HG03439 (cell line): ENCODE results near the gene ANKRD23.
"Not testable (repeated sequence)": the region's sequence is repeated elsewhere in the genome, so short reads cannot be mapped to it uniquely, and the experiment has no call there.

ENCODE experiments used
- ATAC-seq: cut with Tn5 transposase; IDR thresholded peaks from one replicate; pipeline ENCODE4 v1.9.1; 2021; ENCODE audit warnings: mild to moderate bottlenecking, moderate library complexity; ENCODE audit not compliant: unreplicated experiment

The ANKRD23 gene

GRCh38 chr2:96843538-96844268, at the start of gene ANKRD23:
ANKRD23 (minus strand) TSS chr2:96844021; CDS start chr2:96843992, 29 bp downstream.
- ATAC-seq = no peak

GRCh38 chr2:96891591-96892333, 47.9 kb upstream of the ANKRD23 start:
- no peak for ATAC-seq

- no peak for ATAC-seq
Measured at GRCh38 chr2:96890726-96891385, 47.0 kb upstream of the ANKRD23 start.

GRCh38 chr2:96890252-96890651, 46.4 kb upstream of the ANKRD23 start:
- no peak for ATAC-seq

GRCh38 chr2:96889502-96889901, 45.7 kb upstream of the ANKRD23 start:
- not testable (repeated sequence) for ATAC-seq

- ATAC-seq = no peak
Measured at GRCh38 chr2:96888072-96889011, 44.5 kb upstream of the ANKRD23 start.

GRCh38 chr2:96887493-96888012, 43.7 kb upstream of the ANKRD23 start:
- no peak for ATAC-seq

- ATAC-seq = no peak
Measured at GRCh38 chr2:96885432-96886347, 41.9 kb upstream of the ANKRD23 start.

- no peak for ATAC-seq
Measured at GRCh38 chr2:96884299-96885094, 40.7 kb upstream of the ANKRD23 start.

- no peak for ATAC-seq
Measured at GRCh38 chr2:96883306-96883705, 39.5 kb upstream of the ANKRD23 start.

GRCh38 chr2:96882906-96883305, 39.1 kb upstream of the ANKRD23 start:
- no peak for ATAC-seq

- ATAC-seq = no peak
Measured at GRCh38 chr2:96882230-96882629, 38.4 kb upstream of the ANKRD23 start.

GRCh38 chr2:96881349-96882195, 37.8 kb upstream of the ANKRD23 start:
- ATAC-seq = no peak

- ATAC-seq = no peak
Measured at GRCh38 chr2:96880891-96881273, 37.1 kb upstream of the ANKRD23 start.

GRCh38 chr2:96879545-96880040, 35.8 kb upstream of the ANKRD23 start:
- ATAC-seq = no peak

GRCh38 chr2:96878796-96879544, 35.1 kb upstream of the ANKRD23 start:
- ATAC-seq = no peak

GRCh38 chr2:96878171-96878570, 34.4 kb upstream of the ANKRD23 start:
- no peak for ATAC-seq
